Measurements from ENCODE around the gene PEX3.

Gene PEX3

GRCh38 chr6:143525356-143525755 is 74.8 kb downstream of the PEX3 start:
- DNase-seq (ENCODE audit: low read depth) = no peak
- H3K4me3 ChIP-seq (ENCODE audit: low read depth, low read length) = no peak overlapping the region
- no peak for TF ChIP-seq CTCF (IDR thresholded peaks at IDR 0.05; ENCODE audit: control insufficient read depth, extremely low read depth, insufficient read depth)

GRCh38 chr6:143527677-143528076 is 77.1 kb downstream of the PEX3 start:
- H3K4me3 ChIP-seq (ENCODE audit: low read depth, low read length) = no peak overlapping the region
- no peak for TF ChIP-seq CTCF (IDR thresholded peaks at IDR 0.05; ENCODE audit: control insufficient read depth, extremely low read depth, insufficient read depth)
- no peak for DNase-seq (ENCODE audit: low read depth)

- no peak for TF ChIP-seq CTCF (IDR thresholded peaks at IDR 0.05; ENCODE audit: control insufficient read depth, extremely low read depth, insufficient read depth)
- DNase-seq (ENCODE audit: low read depth) = no peak
- H3K4me3 ChIP-seq (ENCODE audit: low read depth, low read length) = no peak overlapping the region
Measured at GRCh38 chr6:143528164-143528811, 77.7 kb downstream of the PEX3 start.

- no peak overlapping the region for H3K4me3 ChIP-seq (ENCODE audit: low read depth, low read length)
- no peak for DNase-seq (ENCODE audit: low read depth)
- TF ChIP-seq CTCF (IDR thresholded peaks at IDR 0.05; ENCODE audit: control insufficient read depth, extremely low read depth, insufficient read depth) = no peak
Measured at GRCh38 chr6:143529095-143529494, 78.5 kb downstream of the PEX3 start.

GRCh38 chr6:143531720-143532499 is 81.3 kb downstream of the PEX3 start:
- TF ChIP-seq CTCF (IDR thresholded peaks at IDR 0.05; ENCODE audit: control insufficient read depth, extremely low read depth, insufficient read depth) = no peak
- no peak overlapping the region for H3K4me3 ChIP-seq (ENCODE audit: low read depth, low read length)
- DNase-seq (ENCODE audit: low read depth) = no peak

GRCh38 chr6:143535189-143535614 is 84.6 kb downstream of the PEX3 start:
- H3K4me3 ChIP-seq (ENCODE audit: low read depth, low read length) = no peak overlapping the region
- no peak for TF ChIP-seq CTCF (IDR thresholded peaks at IDR 0.05; ENCODE audit: control insufficient read depth, extremely low read depth, insufficient read depth)
- no peak for DNase-seq (ENCODE audit: low read depth)

All from LNCaP clone FGC (cell line).